DMS 273 (cell line): ENCODE data around the gene PTPN21.
A peak's percentile ranks its signal among the peaks of the same experiment; 100 is the strongest.

Experiments
- DNase-seq: peaks from one replicate; lab custom pipeline; 2025; ENCODE audit not compliant: unreplicated experiment; lab: John Stamatoyannopoulos, UW

The PTPN21 gene

DNA sequence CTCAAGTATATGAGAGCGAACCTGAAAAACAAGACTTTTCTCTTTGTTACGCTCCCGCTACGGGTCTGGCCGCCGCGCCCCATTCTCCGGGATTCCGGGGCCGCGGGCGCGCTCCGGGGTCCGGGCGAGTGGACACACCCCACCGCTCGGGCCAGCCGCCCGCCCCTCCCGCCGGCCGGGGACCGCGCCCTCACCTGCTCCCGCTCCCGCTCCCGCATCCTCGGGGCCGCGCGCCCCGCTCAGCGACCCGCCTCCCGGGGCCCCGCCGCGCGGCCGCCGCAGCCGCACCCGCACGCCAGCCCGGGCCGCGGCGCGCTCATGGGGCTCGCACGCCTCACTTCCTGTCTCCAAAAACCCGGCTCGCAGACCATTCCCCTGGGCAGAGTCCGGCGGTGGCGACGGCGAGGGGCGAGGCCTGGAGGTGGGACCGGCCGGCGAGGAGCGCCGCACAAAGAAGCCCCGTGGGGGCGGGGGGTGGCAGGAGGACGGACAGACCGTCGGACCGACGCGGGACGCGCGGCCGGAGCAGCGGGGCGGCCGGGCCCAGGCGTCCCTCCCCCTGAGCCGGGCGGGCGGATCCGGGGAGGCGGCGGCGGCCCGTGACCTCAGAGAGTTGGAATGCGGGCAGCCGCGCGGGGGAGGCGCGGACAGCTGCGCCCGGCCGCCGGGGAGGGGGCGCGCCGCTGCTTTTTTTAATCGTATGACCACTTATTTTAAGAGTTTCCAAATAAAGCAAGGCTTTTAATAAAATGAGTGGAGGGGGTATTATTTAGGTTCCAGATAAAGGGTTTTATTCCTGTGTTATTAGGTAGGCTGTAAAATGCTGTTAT, at the start of gene PTPN21:
TSS of gene PTPN21 (minus strand) at position 551 of the 830 bp plus-strand sequence. CDS start 4,590 bp downstream, outside the sequence.
- peak; percentile 85 for DNase-seq

DNA sequence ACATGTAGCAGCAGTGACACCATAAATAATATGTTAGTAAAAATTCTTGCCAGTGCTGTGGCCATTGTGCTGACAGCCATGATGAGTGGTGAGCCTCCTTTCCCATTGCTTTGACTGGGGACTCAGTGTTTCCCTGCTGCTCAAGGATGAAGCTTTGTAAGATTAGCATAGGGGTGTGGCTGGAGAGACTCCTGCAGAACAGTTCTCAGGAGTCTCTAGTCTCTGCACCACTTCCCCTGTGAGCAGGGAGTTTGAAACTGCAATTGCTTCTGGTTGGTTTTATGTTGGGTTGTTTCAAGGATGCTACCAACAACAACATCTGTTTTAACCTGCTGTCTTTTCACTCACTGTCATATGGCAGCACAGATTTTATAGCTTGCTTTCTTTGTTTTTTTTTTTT, 49.4 kb upstream of the PTPN21 start:
- no peak for DNase-seq

DNA sequence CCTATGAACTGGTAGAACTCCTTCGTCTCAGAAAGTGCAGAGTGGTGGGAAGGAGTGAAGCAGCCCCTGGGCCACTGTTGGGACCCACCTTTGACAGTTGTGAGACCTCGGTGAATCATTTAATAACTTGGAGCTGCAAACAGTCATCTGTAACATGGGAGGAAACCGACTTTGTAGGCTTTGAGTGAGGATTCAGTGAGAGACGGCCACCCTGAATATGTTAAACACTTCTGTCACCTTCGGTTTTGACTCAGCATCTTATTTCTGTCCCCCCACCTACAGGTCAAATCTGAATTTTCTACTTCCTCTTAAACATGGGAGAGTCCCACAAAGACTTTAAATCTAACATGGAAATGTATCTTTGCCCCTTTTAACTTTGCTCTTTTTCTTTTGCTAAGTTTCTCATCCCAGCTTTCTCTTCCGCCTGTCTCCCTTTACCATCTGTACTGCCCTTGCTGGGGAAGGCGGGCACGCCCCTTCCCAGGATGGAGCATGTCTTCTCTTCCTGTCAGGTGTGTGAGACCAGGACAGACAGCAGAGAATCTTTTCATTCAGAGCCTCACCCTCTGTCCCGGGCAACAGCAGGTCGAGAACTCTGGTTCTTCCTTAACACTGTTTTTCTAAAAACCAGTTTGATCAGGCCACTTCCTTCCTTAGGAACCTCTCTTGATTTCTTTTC, 45.1 kb upstream of the PTPN21 start:
- DNase-seq = no peak

DNA sequence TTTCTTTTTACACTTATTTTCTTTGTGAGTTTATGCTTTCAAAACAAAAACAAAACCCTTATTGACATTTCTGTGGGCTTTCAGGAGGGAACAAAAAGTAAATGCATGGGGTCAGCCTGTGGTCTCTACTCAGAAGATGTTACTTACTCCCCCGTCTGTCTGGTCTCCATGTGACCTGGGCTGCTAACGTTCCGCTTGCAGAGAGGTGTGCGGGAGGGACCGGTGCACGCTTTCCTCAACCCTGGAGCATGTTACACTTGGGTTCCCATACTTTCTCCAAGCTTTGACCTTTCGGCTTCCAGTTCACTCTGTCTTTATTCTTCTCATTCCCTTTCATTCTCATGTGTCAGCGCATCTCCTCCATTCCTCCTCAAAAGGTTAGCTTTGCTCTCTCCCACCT, 44.5 kb upstream of the PTPN21 start:
- no peak for DNase-seq

DNA sequence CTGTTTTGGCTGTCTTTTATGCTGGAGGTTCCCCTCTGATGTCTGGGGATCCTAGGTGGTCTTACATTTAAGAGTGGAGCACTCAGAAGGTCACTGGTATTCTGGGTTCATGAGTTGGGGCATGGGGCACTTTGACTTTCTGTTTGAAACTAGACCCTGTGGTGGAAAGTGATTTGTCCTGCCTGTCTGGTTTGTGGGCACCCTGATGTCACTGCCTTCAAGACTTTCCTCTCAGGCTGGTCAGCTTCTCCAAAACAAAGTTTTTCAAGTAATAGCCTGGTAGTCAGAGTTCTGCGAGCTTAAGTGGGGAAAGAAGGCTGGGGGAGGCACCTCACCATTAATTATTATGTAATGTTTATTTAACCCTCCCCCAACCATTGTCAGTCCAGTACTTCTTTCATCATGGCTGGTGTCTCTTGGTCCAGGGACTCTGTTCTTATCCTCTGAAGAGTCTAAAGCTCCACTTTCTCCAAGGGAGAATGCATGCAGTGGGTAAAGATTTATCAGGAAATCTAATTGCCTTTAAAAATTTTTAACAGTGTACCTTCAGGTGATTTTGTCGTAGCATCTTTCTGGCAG, 43.4 kb upstream of the PTPN21 start:
- no peak for DNase-seq

DNA sequence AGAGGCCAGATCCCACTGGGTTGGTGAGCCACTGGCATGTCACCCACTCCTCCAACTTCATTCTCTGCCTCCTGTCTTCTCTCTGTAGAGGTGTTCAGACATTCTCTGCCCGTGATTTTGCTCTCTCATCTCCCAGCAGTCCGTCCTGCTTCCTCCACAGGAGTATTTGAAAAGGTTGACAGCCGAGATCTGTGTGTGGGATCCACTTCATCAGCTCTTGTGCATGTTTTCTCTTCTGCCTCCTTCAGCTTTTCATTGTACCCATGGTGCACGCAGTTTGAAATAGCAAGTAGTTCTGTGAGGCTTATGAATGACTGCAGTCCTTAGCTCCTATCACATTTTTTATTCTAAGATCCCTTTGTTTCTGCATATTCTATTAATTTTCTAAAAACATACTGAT, 42.8 kb upstream of the PTPN21 start:
- DNase-seq = no peak

DNA sequence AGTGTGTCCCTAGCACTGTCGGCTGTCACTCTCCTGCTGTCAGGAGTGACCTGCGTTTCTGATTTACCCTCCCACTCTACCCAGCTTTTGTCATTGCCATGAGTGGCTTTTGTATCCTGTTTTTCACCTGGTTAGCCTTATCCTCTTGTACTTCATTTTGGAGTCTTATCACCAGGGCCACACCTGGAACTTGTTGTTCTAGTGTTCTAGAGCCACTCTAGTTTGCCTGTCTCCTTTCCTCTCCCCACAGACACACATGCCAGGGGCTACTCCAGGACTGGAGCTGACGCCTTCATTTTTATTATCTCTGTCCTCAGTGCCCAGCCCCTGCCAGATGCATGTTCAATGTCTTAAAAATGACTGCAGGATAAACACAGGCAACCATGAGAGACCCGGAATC, 42.2 kb upstream of the PTPN21 start:
- no peak for DNase-seq

DNA sequence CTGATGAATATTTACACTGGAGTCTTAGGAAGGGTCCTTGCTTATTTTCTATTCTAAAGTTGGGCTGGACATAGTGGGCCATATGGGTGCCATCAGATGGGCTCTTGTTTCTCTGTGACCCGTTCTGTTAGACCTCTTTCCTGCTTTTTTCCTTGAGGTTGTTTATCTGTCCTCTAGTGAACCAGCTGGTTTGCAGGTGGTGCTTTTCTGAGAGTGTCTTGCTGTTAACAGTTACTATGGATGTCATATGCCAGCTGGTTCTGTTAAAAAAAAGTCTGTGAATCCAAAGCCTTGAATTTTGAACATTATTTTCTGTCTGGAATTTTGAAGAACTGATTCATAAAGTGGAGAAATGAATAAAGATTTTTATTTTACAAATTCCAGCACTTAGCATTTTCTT, 37.2 kb upstream of the PTPN21 start:
- peak; percentile 24 for DNase-seq

DNA sequence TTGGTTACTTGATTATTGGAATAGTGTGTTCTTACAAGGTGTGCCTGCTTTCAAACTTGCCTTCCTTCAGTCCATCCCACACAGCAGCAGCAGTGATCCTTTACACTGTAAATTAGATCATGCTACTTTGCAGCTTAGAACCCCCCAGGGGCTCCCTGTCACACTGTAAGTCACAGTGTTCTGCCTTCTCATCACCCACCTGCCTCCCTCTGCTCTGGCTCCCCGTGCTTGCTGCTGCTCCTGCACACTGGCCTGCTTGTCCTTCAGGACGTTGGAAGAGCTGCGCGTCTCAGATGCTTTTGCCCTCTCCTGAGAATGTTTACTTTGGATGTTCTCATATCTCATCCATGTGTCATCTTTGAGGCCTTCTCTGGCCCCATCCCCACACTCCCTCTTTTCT, 35.4 kb upstream of the PTPN21 start:
- no peak for DNase-seq

DNA sequence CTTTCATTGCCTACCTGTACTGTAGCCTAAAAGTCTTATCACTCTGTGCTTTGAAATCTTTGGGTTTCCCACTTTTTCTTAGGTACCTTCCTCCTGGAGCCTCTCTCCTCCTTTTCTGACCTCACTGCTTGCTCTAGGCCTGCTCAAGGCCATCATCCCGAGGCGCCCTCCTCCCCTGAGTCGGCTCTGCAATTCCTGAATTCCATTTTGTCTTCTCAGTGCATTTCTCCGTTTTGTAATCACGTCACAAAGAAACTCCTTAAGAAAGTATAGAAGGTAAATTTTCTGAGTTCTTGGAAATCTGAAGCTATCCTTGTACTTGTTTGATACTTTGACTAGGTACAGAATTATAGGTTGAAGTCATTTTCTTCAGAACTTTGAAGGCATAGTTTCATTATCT, 33.3 kb upstream of the PTPN21 start:
- no peak for DNase-seq

DNA sequence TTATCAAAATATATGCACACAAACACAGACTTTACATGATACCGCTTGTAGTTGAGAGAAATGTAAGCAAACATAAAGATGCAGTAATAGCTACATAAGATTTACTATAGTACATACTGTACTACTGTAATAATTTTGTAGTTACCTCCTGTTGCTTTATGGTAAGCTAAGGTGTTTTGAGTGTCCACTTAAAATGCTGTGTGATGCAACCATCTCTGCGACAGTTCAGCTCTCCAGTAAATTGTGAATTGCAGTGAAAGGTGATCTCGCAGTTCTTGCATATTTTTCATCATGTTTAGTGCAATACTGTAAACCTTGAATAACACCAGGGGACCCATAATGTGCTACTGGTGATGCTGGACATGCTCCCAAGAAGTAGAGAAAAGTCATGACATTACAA, 29.6 kb upstream of the PTPN21 start:
- no peak for DNase-seq

DNA sequence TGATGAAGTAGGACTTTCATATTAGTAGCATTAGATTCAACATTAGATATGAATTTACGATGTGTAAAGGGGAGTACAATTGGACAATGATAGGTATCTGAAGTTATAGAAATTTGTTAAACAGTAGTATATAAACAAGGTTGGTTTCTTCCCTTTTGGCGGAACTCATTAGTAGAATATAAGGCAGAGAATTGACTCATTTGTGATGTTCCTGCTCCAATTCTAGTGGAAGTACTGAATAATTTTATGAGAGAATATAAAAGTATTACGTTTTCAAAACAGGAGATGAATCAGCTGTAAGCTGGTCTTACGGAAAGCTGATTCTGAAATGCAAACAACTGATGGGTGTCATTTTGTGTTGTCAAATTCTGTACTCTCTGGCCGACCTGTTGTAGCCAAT, 21.4 kb upstream of the PTPN21 start:
- DNase-seq = no peak

DNA sequence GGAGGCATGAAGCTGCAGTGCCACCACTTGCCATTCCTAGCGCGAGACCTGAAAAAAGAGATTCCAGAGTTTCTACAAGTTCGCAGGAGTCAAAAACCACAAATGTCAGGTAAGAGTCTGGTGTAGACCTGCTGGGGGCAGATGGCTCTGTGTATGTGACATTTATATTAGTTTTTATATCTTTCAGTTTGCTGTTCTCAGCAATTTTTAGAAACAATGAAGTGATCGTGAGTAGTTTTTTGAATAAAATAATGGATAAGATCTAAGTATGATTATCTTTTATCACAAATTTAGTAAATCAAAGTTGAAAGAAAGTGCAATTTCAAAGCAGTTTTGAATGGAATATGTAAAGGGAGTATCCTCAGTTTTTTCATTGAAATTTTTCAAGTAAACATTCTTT, 17.3 kb upstream of the PTPN21 start:
- DNase-seq = no peak

DNA sequence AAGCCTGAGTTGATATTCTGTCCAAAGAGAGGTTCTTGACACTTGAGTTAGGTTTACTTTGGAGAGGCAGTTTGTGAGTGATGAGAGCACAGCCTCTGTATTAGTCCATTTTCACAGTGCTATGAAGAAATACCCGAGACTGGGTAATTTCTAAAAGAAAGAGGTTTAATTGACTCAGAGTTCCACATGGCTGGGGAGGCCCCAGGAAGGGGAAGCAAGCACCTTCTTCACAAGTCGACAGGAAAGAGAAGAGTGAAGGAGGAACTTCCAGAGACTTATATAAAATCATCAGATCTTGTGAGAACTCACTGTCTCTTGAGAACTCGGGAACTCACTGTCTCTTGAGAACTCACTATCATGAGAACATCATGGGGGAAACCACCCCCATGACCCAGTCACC, 13.4 kb upstream of the PTPN21 start:
- no peak for DNase-seq

DNA sequence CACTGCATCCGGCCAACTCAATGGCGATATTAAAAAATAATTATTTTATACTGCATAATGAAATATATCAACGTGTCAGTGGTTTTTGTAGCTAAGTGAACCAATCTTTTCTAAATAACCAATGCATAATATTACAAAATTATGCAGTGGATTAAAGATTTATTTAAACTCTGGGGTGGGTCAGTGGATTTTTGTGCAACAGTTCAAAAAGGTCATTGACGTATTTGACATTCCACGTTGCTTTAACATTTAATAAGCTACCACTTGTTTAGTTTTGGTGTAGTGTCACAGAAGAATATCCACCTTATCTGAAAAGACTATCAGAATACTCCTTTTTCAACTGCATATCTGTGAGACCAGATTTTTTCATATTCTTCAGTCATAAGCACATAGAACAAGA, 10.6 kb upstream of the PTPN21 start:
- DNase-seq = no peak

DNA sequence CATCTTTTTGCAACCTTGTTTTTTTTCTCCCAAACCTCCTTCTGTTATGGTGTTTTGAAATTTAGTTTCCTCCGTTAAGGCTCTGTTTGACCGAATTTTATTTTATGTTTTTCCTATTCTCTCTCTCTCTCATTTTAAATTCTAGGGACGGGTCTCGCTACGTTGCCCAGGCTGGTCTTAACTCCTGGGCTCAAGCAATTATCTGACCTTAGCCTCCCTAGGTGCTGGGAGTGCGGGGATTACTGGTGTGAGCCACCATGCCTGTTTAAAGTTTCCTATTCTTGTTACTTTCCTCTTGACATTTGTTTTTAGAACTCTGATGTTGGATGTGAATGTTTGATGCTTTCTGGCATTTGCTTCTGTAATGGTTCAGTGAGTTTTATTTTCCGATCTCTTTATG, 9.0 kb upstream of the PTPN21 start:
- DNase-seq = no peak

DNA sequence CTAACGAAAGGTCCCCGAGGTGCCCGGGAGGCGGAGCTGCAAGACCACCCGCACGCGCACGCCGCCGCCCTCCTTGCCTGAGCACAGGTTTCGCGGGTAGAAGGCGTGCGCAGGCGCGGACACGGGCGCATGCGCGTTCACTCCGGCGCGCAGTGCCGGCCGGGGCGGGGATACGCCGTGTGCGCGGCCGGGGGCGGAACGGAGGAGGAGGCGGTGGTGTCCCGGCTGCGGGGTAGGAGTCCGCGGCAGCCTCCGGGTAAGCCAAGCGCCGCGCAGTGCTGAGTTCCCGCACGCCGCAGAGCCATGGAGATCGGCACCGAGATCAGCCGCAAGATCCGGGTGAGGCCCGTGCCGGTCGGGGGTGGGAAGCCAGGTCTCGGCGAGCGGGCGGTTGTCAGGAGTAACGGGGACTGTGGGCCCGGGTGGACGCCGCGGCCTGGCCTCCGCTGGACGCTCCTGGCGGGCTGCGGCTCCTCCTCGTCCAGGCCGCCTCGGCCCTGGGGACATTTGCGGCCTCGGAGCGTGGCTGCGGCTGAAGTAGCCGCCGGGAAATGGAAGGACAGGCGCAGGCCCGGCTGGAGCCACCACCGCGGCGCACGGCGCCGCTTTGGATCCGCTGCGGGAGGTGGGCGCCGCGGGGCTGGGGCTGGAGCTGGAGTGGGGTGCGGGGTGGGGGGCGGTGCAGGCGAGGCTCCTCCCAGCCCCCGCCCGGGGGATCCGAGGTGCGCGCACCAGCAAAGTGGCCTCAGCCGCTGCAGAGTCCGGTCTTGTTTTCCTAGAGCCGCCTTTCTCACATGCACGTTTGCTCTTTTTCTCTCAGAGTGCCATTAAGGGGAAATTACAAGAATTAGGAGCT, 8.3 kb upstream of the PTPN21 start, which contains the start of gene ZC3H14:
TSS of gene ZC3H14 (plus strand) at position 207 of the 856 bp plus-strand sequence. CDS start at position 304, 97 bp downstream.
- DNase-seq = peak; percentile 97

DNA sequence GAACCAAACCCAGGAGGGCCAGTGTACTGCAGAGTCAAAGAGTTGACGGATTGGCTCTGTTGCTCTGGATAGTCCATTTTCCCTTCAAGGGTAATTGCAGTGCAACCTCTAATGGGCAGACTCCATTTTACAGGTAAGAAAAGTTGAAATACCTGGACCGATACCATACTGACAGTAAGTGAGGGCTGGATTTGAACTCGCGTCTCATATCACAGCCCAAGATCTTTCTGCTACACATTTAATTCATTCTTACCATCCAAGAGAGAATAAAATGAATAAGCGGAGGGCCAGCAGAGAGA, 7.7 kb upstream of the PTPN21 start:
- no peak for DNase-seq

DNA sequence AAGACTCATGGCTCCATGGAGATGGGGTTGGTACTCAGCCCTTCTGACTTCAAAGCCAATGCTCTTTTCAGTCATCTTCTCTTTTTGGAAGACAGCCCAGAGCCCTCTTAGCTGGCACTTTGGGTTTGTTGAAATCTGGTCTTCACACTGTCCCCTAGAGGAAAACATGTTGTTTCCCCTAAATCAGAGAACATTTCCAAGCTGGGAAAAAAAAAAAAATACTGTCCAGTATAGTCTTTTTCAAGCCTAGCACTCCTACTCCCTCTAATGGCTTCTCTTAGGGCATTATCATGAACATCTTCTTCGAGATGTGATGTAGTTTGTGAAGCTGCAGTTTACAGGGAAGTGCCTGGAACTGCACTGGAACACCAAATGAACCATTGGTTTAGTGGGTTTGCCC, 5.0 kb upstream of the PTPN21 start:
- peak; percentile 41 for DNase-seq

DNA sequence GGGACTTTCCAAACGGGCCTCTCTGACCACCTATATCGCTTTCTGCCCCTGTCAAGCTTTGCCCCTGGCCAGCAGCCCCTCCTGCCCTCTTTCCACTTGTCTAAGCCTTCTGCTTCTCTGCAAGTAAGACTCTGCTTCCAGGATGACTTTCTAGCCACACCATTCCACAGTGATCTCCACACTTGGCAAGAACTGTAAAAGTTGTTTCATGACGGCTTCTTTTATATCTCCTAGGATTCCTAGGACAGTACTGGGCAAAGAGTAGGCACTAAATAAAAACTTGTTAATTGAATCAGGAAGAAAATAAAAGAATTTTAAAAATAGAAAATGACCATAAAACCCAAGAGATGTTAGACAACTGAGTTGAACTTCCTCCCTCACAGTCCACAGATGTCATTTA, 1.8 kb upstream of the PTPN21 start:
- DNase-seq = no peak

DNA sequence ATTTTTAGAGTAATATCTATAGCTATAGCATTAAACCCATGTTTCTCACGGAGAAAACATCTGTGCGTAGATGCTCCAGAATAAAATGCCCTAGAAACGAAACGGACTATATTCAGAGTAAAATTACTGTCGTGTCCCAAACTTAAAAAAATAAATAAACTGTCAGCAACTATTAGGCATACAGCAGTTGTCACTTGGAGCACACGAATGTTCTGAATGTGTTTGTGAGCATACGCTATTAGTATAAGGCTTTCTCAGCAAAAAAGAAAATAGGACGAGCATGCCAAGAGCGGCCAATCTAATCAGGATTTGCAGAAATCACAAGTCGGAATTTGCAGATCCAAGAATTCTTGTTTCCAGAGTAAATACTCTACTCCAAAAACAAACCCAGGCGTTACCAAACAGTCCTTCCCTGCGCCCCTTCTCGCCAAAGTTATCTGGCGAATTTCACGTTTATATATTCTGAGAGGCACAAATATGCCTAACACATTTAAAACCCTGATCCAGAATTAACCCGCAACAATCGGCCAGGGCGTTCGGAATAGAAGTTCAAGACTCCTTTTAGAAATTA, 836 bp downstream of the PTPN21 start:
- no peak for DNase-seq
